A673 (cell line): ENCODE measurements around the gene CCDC141. TPM values are rescaled to one million over a fixed set of nuclear protein-coding genes. Genes with fewer than 3 reads are reported as not detected.
"Not testable (repeated sequence)": the region's sequence is repeated elsewhere in the genome, so short reads cannot be mapped to it uniquely, and the experiment has no call there.

Experiments
- BruUV-seq: library from RNA; stranded (reverse); fragments of 400-500 nt; replicated peaks from 2 replicates; lab custom pipeline; 2021; lab: Mats Ljungman, UMichigan
- CTCF ChIA-PET: fragments of 300-600 bp; sonication (Branson Sonifier 250); formaldehyde crosslinking; loops from one replicate; lab custom pipeline; 2022; ENCODE audit warnings: antibody characterized with exemption; lab: Charles Lee
- POLR2A ChIA-PET: fragments of 300-600 bp; sonication (Branson Sonifier 250); formaldehyde crosslinking; loops from one replicate; lab custom pipeline; 2022; ENCODE audit warnings: antibody characterized with exemption; ENCODE audit not compliant: low non-redundant PET; lab: Charles Lee
- DNase-seq: peaks from one replicate; pipeline ENCODE4 v3.0.0-alpha.2; 2015; ENCODE audit warnings: low spot score
- H3K27ac ChIP-seq: fragments of 200-600 bp; sonication (generic); 2 replicates; pipeline ENCODE4 v1.5.1; 2016; ENCODE audit warnings: mixed run types, low read depth, mild to moderate bottlenecking, mixed read lengths, antibody characterized with exemption, low read length; ENCODE audit not compliant: poor library complexity, severe bottlenecking
- H3K27me3 ChIP-seq: fragments of 200-600 bp; sonication (generic); replicated peaks from 2 replicates; pipeline ENCODE4 v1.6.1; 2017; ENCODE audit warnings: mixed run types, low read depth, mild to moderate bottlenecking, mixed read lengths, antibody characterized with exemption, low read length; ENCODE audit not compliant: insufficient read depth, poor library complexity
- H3K36me3 ChIP-seq: fragments of 200-600 bp; sonication (generic); 2 replicates; pipeline ENCODE4 v1.6.1; 2016; ENCODE audit warnings: mixed run types, mild to moderate bottlenecking, mixed read lengths, antibody characterized with exemption, low read length; ENCODE audit not compliant: insufficient read depth, poor library complexity, severe bottlenecking
- H3K4me1 ChIP-seq: fragments of 200-600 bp; sonication (generic); 2 replicates; pipeline ENCODE4 v1.6.1; 2017; ENCODE audit warnings: mixed run types, mild to moderate bottlenecking, mixed read lengths, antibody characterized with exemption, low read length; ENCODE audit not compliant: insufficient read depth, poor library complexity, severe bottlenecking
- H3K4me3 ChIP-seq: fragments of 200-600 bp; sonication (generic); 2 replicates; pipeline ENCODE4 v1.5.1; 2016; ENCODE audit warnings: low read depth, mixed run types, mild to moderate bottlenecking, mixed read lengths, low read length; ENCODE audit not compliant: poor library complexity, severe bottlenecking
- H3K9me3 ChIP-seq: fragments of 200-600 bp; sonication (generic); 2 replicates; pipeline ENCODE4 v1.6.1; 2016; ENCODE audit warnings: mixed run types, low read depth, mild to moderate bottlenecking, mixed read lengths, antibody characterized with exemption, low read length; ENCODE audit not compliant: poor library complexity, severe bottlenecking
- EZH2 ChIP-seq: fragments of 200-600 bp; sonication (generic); IDR thresholded peaks from 2 replicates; pipeline ENCODE4 v1.6.1; 2017; ENCODE audit warnings: borderline replicate concordance, low read depth, mild to moderate bottlenecking, mixed read lengths, antibody characterized with exemption, low read length; ENCODE audit not compliant: poor library complexity, severe bottlenecking
- intact Hi-C: fragments of 100-400 bp; cut with micrococcal nuclease; formaldehyde crosslinking; loops from one replicate; pipeline ENCODE4 v1.10.0; 2022; ENCODE audit not compliant: unreplicated experiment
- total RNA-seq: library from RNA; stranded (reverse); gene quantifications from 2 replicates; pipeline ENCODE4 v1.2.3, GENCODE V29; 2021
- TF ChIP-seq, protein P1 (sequence below): fragments of 300-800, 200-600 bp; sonication (generic); conservative IDR thresholded peaks from 2 replicates; pipeline ENCODE4 v1.5.1; 2017; ENCODE audit warnings: low read depth, mild to moderate bottlenecking, antibody characterized with exemption, low read length, moderate library complexity, mixed read lengths

The CCDC141 gene
- total RNA-seq, 1 experiment from 2014 or later: not detected

DNA sequence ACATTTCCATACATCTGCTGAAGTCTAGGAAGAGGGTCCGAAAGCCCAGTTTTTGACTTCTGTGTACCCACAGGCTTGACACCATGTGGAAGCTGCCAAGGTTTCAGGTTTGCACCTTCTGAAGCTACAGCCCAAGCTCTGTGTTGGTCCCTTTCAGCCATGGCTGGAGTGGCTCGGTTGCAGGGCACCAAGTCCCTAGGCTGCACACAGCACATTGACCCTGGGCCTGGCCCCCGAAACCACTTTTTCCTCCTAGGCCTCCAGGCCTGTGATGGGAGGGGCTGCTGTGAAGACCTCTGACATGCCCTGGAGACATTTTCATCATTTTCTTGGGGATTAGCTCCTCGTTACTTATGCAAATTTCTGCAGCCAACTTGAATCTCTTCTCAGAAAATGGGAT, 55.7 kb downstream of the CCDC141 start:
- Histone ChIP-seq H3K4me3 (no peak overlapping the region), H3K9me3 (no peaks in the 10 kb centered on the region), H3K36me3 (no peaks in the 10 kb centered on the region), H3K27ac (no peak overlapping the region), H3K27me3 (no peaks in the 10 kb centered on the region), H3K4me1 (no peaks in the 10 kb centered on the region)
- CTCF ChIA-PET: interaction anchor here (0.9 kb wide), 1 partner anchor 117 kb away, joined by 3 read pairs; no protein-coding TSS in a partner anchor
- BruUV-seq: no TSS peak
- intact Hi-C loops: no loop called here
- no peak for DNase-seq
- POLR2A ChIA-PET: no interaction called here
- TF ChIP-seq, protein P1, sequence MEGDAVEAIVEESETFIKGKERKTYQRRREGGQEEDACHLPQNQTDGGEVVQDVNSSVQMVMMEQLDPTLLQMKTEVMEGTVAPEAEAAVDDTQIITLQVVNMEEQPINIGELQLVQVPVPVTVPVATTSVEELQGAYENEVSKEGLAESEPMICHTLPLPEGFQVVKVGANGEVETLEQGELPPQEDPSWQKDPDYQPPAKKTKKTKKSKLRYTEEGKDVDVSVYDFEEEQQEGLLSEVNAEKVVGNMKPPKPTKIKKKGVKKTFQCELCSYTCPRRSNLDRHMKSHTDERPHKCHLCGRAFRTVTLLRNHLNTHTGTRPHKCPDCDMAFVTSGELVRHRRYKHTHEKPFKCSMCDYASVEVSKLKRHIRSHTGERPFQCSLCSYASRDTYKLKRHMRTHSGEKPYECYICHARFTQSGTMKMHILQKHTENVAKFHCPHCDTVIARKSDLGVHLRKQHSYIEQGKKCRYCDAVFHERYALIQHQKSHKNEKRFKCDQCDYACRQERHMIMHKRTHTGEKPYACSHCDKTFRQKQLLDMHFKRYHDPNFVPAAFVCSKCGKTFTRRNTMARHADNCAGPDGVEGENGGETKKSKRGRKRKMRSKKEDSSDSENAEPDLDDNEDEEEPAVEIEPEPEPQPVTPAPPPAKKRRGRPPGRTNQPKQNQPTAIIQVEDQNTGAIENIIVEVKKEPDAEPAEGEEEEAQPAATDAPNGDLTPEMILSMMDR: no peak
- TF ChIP-seq EZH2: no peak

GRCh38 chr2:178993788-178994187, 56.1 kb downstream of the CCDC141 start:
- BruUV-seq: no TSS peak
- no peak overlapping the region for H3K27ac ChIP-seq
- POLR2A ChIA-PET: no interaction called here
- CTCF ChIA-PET: interaction anchor here (0.9 kb wide), 1 partner anchor 117 kb away, joined by 3 read pairs; no protein-coding TSS in a partner anchor
- H3K4me3 ChIP-seq: no peak overlapping the region
- no peaks in the 10 kb centered on the region for H3K4me1 ChIP-seq
- TF ChIP-seq, protein P1: no peak
- no peak for TF ChIP-seq EZH2
- H3K27me3 ChIP-seq: no peaks in the 10 kb centered on the region
- H3K9me3 ChIP-seq: no peaks in the 10 kb centered on the region
- no peaks in the 10 kb centered on the region for H3K36me3 ChIP-seq
- DNase-seq: no peak
- intact Hi-C loops: no loop called here

DNA sequence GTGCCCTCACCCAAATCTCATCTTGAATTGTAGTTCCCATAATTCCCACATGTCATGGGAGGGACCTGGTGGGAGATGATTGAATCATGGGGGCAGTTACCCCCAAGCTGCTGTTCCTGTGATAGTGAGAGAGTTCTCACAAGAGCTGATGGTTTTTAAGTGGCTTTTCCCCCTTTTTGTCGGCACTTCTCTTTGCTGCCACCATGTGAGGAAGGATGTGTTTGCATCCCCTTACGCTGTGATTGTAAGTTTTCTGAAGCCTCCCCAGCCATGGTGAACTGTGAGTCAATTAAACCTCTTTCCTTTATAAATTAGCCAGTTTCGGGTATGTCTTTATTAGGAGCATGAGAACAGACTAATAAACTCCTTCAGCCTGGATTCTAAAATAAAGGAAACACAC, 57.2 kb downstream of the CCDC141 start:
- H3K9me3 ChIP-seq, CTCF ChIA-PET, H3K27ac ChIP-seq, H3K4me1 ChIP-seq, intact Hi-C loops, BruUV-seq, POLR2A ChIA-PET, H3K4me3 ChIP-seq, H3K36me3 ChIP-seq, H3K27me3 ChIP-seq: not testable (repeated sequence)
- TF ChIP-seq, protein P1: peak; percentile 29; the same call in 1 of the 2 replicates
- peak; percentile 22 for DNase-seq
